Upper lobe of right lung (tissue), 1 donor: Measurements from ENCODE around the gene FAM81B. TPM values are rescaled to one million over a fixed set of nuclear protein-coding genes. Genes with fewer than 3 reads are reported as not detected.
"Not testable (repeated sequence)": the region's sequence is repeated elsewhere in the genome, so short reads cannot be mapped to it uniquely, and the experiment has no call there.

ENCODE experiments used
- ATAC-seq: fragments of 200-7000 bp; cut with Tn5 transposase; one replicate; pipeline ENCODE4 v1.9.1; 2020; ENCODE audit warnings: mild to moderate bottlenecking, moderate library complexity
- DNase-seq: peaks from one replicate; pipeline ENCODE4 v3.0.0-alpha.2; 2020
- H3K27ac ChIP-seq: fragments of 200-600 bp; one replicate; pipeline ENCODE4 v1.8.0; 2022
- H3K27me3 ChIP-seq: fragments of 200-600 bp; one replicate; pipeline ENCODE4 v1.8.0; 2022; ENCODE audit warnings: mild to moderate bottlenecking
- H3K36me3 ChIP-seq: fragments of 200-600 bp; one replicate; pipeline ENCODE4 v1.8.0; 2022
- H3K4me1 ChIP-seq: fragments of 200-600 bp; one replicate; pipeline ENCODE4 v1.8.0; 2022
- H3K4me3 ChIP-seq: fragments of 200-600 bp; one replicate; pipeline ENCODE4 v1.8.0; 2022; ENCODE audit warnings: mild to moderate bottlenecking
- H3K9me3 ChIP-seq: fragments of 200-600 bp; one replicate; pipeline ENCODE4 v1.8.0; 2022
- CTCF ChIP-seq: fragments of 200-600 bp; IDR thresholded peaks from one replicate; pipeline ENCODE4 v1.8.0; 2022; ENCODE audit warnings: antibody characterized with exemption
- intact Hi-C: fragments of 100-400 bp; cut with DNase I; formaldehyde crosslinking; loops from one replicate; pipeline ENCODE4 v1.11.0; 2022
- long read RNA-seq: library from polyadenylated mRNA; unstranded; transcript quantifications from one replicate; pipeline ENCODE4 v2.0.0, GENCODE V29; 2021
- total RNA-seq: library from RNA; stranded (reverse); fragmentation: NEBNext Ultra II Directional; extraction: Animal tissue kit (Norgen Biotek cat#: 25700); gene quantifications from one replicate; pipeline ENCODE4 v1.2.1, GENCODE V29; 2021
- donor health status: DM: no; HTN: yes; CAD: no; lungs with severe emphysema.

FAM81B gene
- not detected for total RNA-seq
- long read RNA-seq, partial matches to known transcripts = 0 of 1 reads
- long read RNA-seq, other reads (novel, unspliced or antisense) = 1 of 1 reads

DNA sequence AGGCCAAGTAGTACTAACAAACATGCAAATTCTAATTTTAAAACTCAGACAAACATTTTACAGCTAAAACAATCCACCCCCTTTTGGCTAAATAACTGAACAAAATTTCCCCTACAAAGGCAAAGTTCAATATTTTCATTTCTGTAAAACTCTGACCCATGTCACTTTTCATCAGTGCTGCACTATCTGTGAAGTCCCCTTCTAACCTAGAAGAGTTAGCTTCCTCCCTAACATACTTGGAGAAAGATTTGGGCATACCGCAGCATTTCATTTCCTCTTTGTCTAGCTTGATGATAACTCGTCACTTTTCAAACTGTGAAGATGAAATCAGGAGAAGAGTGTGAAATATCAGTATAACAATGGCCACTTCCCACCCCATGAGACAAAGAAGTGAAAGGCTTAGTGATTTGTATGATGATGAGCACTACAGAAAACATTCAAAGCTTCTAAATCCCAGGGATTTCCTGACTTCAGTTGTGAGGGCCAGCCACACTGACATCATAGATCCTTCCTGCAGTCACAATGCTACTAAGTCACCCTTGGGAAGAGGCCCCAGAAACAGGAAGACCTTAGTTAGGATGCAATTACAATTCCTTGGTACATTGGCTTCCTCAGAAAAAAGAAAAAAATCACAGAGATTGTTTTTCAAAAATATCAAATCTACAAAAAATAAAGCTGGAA is at the start of gene FAM81B:
FAM81B (plus strand) TSS at position 555 of the 681 bp plus-strand sequence; CDS start at position 579, 24 bp downstream.
- TF ChIP-seq CTCF = no peak
- H3K4me1 ChIP-seq = no peaks in the 10 kb centered on the region
- H3K36me3 ChIP-seq = no peaks in the 10 kb centered on the region
- H3K4me3 ChIP-seq = no peak within 1 kb of the TSS
- no peak for ATAC-seq
- H3K27me3 ChIP-seq = no peaks in the 10 kb centered on the region
- H3K9me3 ChIP-seq = no peaks in the 10 kb centered on the region
- H3K27ac ChIP-seq = no peak within 1 kb of the TSS
- intact Hi-C loops = no loop called here
- DNase-seq = no peak

GRCh38 chr5:95341444-95341843 is 49.7 kb upstream of the FAM81B start:
- H3K4me1 ChIP-seq, intact Hi-C loops, H3K27me3 ChIP-seq, H3K36me3 ChIP-seq, H3K4me3 ChIP-seq, DNase-seq, H3K9me3 ChIP-seq, ATAC-seq, H3K27ac ChIP-seq: not testable (repeated sequence)

DNA sequence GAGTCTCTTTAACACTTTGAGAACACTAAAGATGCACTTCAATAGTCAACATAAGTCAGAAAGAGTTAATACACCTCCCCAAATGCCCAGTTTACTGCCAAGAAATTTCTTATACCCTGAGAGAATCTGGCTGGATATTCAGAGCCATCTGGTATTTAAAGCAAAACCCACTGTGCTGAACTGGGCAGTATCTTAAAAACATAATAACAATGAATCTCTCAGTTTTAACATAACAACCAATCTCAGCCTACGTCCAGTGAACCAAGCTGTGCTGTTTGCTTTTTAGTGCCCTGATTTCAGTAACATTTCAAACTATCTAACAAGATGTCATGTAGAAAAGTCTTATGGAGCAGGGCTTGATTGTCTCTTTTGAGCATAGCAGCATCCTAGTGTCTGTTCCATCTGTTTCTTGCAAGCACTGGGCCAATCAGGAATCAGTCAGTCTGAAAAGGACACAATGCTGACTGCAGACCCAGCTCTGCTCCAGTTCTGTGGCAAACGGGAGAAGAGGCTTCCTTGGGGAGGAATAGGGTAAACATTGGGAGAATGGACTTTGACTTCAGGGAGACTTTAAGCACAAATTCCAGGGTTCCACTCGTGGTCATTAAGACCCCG is 43.6 kb upstream of the FAM81B start:
- Histone ChIP-seq H3K27ac (no peak overlapping the region), H3K4me1 (no peaks in the 10 kb centered on the region), H3K9me3 (no peaks in the 10 kb centered on the region), H3K27me3 (no peaks in the 10 kb centered on the region), H3K36me3 (no peaks in the 10 kb centered on the region), H3K4me3 (no peak overlapping the region)
- DNase-seq = no peak
- intact Hi-C loops = no loop called here
- no peak for TF ChIP-seq CTCF
- no peak for ATAC-seq

DNA sequence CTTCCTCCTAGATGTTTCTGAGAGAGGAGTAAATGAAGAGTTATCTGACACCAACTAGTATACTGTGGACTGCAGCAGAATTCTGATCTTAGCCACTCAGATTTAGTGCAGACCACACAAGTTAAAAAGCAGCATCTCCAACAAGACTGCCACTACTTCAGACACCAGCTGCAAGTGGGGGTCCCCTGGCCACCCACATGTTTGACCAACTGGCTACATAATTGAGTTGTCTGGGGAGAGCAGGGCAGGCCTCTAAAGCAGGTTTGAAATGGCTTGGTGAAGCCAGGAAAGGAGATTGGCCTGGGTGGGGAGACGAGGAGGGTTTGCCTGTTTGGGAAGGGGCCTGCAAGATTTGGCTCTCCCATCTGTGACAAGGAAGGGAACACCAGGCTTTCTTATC is 40.5 kb upstream of the FAM81B start:
- intact Hi-C loops = no loop called here
- Histone ChIP-seq H3K4me3 (no peak overlapping the region), H3K27ac (no peak overlapping the region), H3K4me1 (no peaks in the 10 kb centered on the region), H3K36me3 (no peaks in the 10 kb centered on the region), H3K27me3 (no peaks in the 10 kb centered on the region), H3K9me3 (no peaks in the 10 kb centered on the region)
- no peak for DNase-seq
- ATAC-seq = no peak
- no peak for TF ChIP-seq CTCF

DNA sequence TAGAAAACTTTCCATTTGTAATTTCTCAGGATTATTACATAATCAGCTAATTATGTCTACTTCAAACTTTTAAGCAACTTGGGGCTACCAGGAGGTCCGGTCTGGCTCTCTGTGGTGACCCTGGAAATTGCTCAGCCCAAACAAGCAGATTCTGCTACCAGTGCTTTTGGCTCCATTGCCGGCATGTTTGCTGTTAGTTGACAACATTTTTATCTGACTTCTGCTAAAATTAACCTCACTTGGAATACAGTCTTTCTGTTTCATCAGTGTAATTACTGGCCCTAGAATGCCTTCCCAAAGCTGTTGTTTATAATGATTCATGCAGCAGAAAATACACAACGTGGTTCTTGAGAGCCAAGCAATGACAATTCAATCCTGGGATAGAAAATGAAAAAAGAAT is 38.5 kb upstream of the FAM81B start:
- H3K4me3 ChIP-seq = no peak overlapping the region

More for the DNA sequence above, 38.5 kb upstream of the FAM81B start:
- TF ChIP-seq CTCF = no peak
- ATAC-seq (no peak), DNase-seq (no peak)
- H3K36me3 ChIP-seq = no peaks in the 10 kb centered on the region
- no peaks in the 10 kb centered on the region for H3K4me1 ChIP-seq
- H3K9me3 ChIP-seq = no peaks in the 10 kb centered on the region
- intact Hi-C loops = no loop called here
- no peaks in the 10 kb centered on the region for H3K27me3 ChIP-seq
- H3K27ac ChIP-seq = no peak overlapping the region
